WI38 (cell line): ENCODE data around the gene SFTPB.

ENCODE experiments used
- H3K4me3 ChIP-seq: 2 replicates; pipeline ENCODE4 v1.5.1; 2011; ENCODE audit warnings: low read depth, mild to moderate bottlenecking, control low read depth, low read length
- TF ChIP-seq, protein P1 (sequence below): IDR thresholded peaks from 2 replicates; pipeline ENCODE4 v1.5.1; 2012; ENCODE audit warnings: low read depth, mild to moderate bottlenecking, control low read depth, low read length

Gene SFTPB

GRCh38 chr2:85706063-85706462 lies 38.1 kb upstream of the SFTPB start:
- H3K4me3 ChIP-seq = no peak overlapping the region
- TF ChIP-seq, protein P1, sequence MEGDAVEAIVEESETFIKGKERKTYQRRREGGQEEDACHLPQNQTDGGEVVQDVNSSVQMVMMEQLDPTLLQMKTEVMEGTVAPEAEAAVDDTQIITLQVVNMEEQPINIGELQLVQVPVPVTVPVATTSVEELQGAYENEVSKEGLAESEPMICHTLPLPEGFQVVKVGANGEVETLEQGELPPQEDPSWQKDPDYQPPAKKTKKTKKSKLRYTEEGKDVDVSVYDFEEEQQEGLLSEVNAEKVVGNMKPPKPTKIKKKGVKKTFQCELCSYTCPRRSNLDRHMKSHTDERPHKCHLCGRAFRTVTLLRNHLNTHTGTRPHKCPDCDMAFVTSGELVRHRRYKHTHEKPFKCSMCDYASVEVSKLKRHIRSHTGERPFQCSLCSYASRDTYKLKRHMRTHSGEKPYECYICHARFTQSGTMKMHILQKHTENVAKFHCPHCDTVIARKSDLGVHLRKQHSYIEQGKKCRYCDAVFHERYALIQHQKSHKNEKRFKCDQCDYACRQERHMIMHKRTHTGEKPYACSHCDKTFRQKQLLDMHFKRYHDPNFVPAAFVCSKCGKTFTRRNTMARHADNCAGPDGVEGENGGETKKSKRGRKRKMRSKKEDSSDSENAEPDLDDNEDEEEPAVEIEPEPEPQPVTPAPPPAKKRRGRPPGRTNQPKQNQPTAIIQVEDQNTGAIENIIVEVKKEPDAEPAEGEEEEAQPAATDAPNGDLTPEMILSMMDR = no peak

DNA sequence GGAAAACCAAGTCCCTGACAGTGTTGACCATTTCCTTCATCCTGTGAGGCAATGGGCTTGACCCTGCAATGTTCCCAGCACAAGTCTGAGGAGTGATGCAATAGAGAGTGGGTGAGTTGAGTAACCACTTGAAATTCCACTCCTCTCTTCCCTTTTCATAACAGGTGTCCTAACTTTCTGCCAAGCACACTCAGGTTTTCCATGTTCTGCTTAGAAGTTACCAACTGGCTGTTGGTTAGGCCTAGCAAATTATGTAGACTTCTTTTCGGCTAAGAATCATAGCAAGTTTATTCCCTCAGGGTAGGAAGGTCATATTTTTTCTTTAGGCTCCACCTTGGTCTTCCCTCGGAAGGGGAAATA lies 37.7 kb upstream of the SFTPB start:
- TF ChIP-seq, protein P1 = no peak
- H3K4me3 ChIP-seq = no peak overlapping the region

- TF ChIP-seq, protein P1 = no peak
- H3K4me3 ChIP-seq = no peak overlapping the region
Observed at GRCh38 chr2:85704800-85705679, 37.0 kb upstream of the SFTPB start.

DNA sequence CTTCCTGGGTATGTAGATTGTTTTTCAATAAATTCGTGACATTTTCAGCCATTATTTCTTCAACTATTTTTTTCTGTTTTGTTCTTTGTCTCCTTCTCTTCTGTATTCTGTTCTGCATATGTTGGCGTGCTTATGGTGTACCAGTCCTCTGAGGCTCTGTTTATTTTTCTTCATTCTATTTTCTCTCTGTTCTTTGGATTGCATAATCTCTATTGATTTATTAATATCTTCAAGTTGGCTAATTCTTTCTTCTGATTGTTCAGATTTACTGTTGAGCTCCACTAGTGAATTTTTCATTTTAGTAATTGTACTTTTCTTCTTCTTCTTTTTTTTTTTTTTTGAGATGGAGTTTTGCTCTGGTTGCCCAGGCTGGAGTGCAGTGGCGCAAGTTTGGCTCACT lies 36.0 kb upstream of the SFTPB start:
- no peak overlapping the region for H3K4me3 ChIP-seq
- TF ChIP-seq, protein P1 = no peak

DNA sequence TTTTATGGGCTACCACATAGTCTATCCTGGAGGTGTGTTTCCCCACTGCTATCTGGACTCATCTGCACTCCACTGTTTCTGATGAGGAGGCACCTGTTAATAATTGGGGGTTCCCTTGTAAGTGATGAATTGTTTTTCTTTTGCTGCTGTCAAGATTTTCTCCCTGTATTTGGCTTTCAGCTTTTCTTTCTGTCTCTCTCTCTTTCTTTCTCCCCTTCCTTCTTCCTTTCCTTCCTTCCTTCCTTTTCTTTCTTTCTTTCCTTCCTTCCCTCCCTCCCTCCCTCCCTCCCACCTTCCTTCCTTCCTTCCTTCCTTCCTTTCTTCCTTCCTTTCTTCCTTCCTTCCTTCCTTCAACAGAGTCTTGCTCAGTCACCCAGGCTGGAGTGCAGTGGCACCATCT lies 35.3 kb upstream of the SFTPB start:
- TF ChIP-seq, protein P1 = no peak
- H3K4me3 ChIP-seq = no peak overlapping the region

DNA sequence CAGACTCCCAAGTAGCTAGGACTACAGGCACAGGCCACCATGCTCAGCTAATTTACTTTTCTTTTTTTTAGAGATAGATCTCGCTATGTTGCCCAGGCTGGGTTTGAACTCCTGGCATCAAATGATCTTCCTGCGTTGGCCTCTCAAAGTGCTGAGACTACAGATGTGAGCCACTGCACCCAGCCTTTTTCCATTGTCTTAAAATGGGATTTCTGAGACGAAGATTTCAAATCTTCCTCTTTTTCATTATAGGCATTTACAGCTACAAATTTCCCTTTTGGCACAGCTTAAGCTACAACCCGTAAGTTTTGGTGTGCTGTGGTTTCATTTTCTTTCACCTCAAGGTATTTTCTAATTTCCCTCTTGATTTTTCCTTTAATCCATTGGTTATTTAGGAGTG lies 34.8 kb upstream of the SFTPB start:
- H3K4me3 ChIP-seq = no peak overlapping the region
- TF ChIP-seq, protein P1 = no peak

DNA sequence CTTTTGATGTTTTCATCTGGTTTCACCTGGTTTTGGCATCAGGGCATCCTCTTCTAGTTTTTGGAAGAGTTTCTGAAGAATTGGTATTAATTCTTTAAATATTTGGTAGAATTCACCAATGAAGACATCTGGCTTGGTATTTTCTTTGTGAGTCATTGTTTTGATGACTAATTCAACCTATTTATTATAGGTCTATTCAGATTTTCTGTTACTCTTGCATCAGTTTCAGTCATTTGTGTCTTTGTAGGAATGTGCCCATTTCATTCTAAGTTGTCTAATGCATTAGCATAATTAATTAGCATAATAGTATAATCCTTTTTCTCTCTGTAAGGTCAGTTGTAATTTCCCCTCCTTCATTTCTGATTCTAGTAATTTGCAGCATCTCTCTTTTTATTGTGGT lies 34.2 kb upstream of the SFTPB start:
- no peak overlapping the region for H3K4me3 ChIP-seq
- TF ChIP-seq, protein P1 = no peak
